ENCODE results near the gene C6orf136.
"Not testable (repeated sequence)": the region's sequence is repeated elsewhere in the genome, so short reads cannot be mapped to it uniquely, and the experiment has no call there.

Gene C6orf136

GRCh38 chr6:30655743-30656094 is 8.8 kb downstream of the C6orf136 start:
- Histone ChIP-seq H3K4me3 (ENCODE audit: insufficient read depth, low read length, poor library complexity, severe bottlenecking) (no peak overlapping the region), H2AFZ (ENCODE audit: low read depth, low read length, severe bottlenecking) (no peak overlapping the region), H4K20me1 (ENCODE audit: low read depth, low read length) (no peaks in the 10 kb centered on the region), H3K9me2 (replicated peaks; ENCODE audit: insufficient read depth, low read length) (no peaks in the 10 kb centered on the region), H3F3A (ENCODE audit: insufficient read depth) (peaks cover 19% of the 10 kb centered on the region), H3K4me2 (ENCODE audit: low read depth, low read length, poor library complexity, severe bottlenecking) (no peak overlapping the region), H3K9ac (ENCODE audit: low read length) (no peak overlapping the region), H3K27ac (ENCODE audit: low read depth, low read length) (no peak overlapping the region), H3K9me3 (ENCODE audit: insufficient read depth, low read length) (no peaks in the 10 kb centered on the region), H3K27me3 (ENCODE audit: low read length) (no peaks in the 10 kb centered on the region), H3K36me3 (ENCODE audit: low read length) (peaks cover 10% of the 10 kb centered on the region; the same call in 1 of the 2 replicates), H3K79me2 (ENCODE audit: insufficient read depth, low read length) (no peaks in the 10 kb centered on the region)
- TF ChIP-seq EZH2phosphoT487 (conservative IDR thresholded peaks at IDR 0.05; ENCODE audit: low read length), result no peak
- no peak for TF ChIP-seq CTCF (IDR thresholded peaks at IDR 0.05; ENCODE audit: insufficient read depth, low read length, poor library complexity, severe bottlenecking)

GRCh38 chr6:30656513-30656912 is 9.6 kb downstream of the C6orf136 start:
- Histone ChIP-seq H3K9me2 (replicated peaks; ENCODE audit: insufficient read depth, low read length) (no peaks in the 10 kb centered on the region), H3K9ac (ENCODE audit: low read length) (no peak overlapping the region), H3K27me3 (ENCODE audit: low read length) (no peaks in the 10 kb centered on the region), H3K4me2 (ENCODE audit: low read depth, low read length, poor library complexity, severe bottlenecking) (no peak overlapping the region), H3K4me3 (ENCODE audit: insufficient read depth, low read length, poor library complexity, severe bottlenecking) (no peak overlapping the region), H3K27ac (ENCODE audit: low read depth, low read length) (no peak overlapping the region), H3F3A (ENCODE audit: insufficient read depth) (peaks cover 16% of the 10 kb centered on the region), H3K79me2 (ENCODE audit: insufficient read depth, low read length) (no peaks in the 10 kb centered on the region), H2AFZ (ENCODE audit: low read depth, low read length, severe bottlenecking) (no peak overlapping the region), H4K20me1 (ENCODE audit: low read depth, low read length) (no peaks in the 10 kb centered on the region), H3K36me3 (ENCODE audit: low read length) (peaks cover 13% of the 10 kb centered on the region; the same call in 1 of the 2 replicates), H3K9me3 (ENCODE audit: insufficient read depth, low read length) (no peaks in the 10 kb centered on the region)
- TF ChIP-seq CTCF (IDR thresholded peaks at IDR 0.05; ENCODE audit: insufficient read depth, low read length, poor library complexity, severe bottlenecking) (no peak), EZH2phosphoT487 (conservative IDR thresholded peaks at IDR 0.05; ENCODE audit: low read length) (no peak)

- H3K27me3 ChIP-seq (ENCODE audit: low read length), result no peaks in the 10 kb centered on the region
- H3K36me3 ChIP-seq (ENCODE audit: low read length), result peaks cover 19% of the 10 kb centered on the region; the same call in 1 of the 2 replicates
- H3K9me3 ChIP-seq (ENCODE audit: insufficient read depth, low read length), result no peaks in the 10 kb centered on the region
- no peak overlapping the region for H2AFZ ChIP-seq (ENCODE audit: low read depth, low read length, severe bottlenecking)
- H3F3A ChIP-seq (ENCODE audit: insufficient read depth), result peaks cover 12% of the 10 kb centered on the region
- H3K9ac ChIP-seq (ENCODE audit: low read length), result no peak overlapping the region
- no peaks in the 10 kb centered on the region for H3K9me2 ChIP-seq (replicated peaks; ENCODE audit: insufficient read depth, low read length)
- no peaks in the 10 kb centered on the region for H3K79me2 ChIP-seq (ENCODE audit: insufficient read depth, low read length)
- no peak overlapping the region for H3K4me3 ChIP-seq (ENCODE audit: insufficient read depth, low read length, poor library complexity, severe bottlenecking)
- no peak overlapping the region for H3K4me2 ChIP-seq (ENCODE audit: low read depth, low read length, poor library complexity, severe bottlenecking)
- H3K27ac ChIP-seq (ENCODE audit: low read depth, low read length), result no peak overlapping the region
- no peaks in the 10 kb centered on the region for H4K20me1 ChIP-seq (ENCODE audit: low read depth, low read length)
- TF ChIP-seq EZH2phosphoT487 (conservative IDR thresholded peaks at IDR 0.05; ENCODE audit: low read length), result no peak
- TF ChIP-seq CTCF (IDR thresholded peaks at IDR 0.05; ENCODE audit: insufficient read depth, low read length, poor library complexity, severe bottlenecking), result no peak
These were observed 10.5 kb downstream of the C6orf136 start for GRCh38 chr6:30657454-30657853.

- H3K4me2 ChIP-seq (ENCODE audit: low read depth, low read length, poor library complexity, severe bottlenecking); H3K27ac ChIP-seq (ENCODE audit: low read depth, low read length); H3K79me2 ChIP-seq (ENCODE audit: insufficient read depth, low read length); H3K9me2 ChIP-seq (replicated peaks; ENCODE audit: insufficient read depth, low read length); H3K4me3 ChIP-seq (ENCODE audit: insufficient read depth, low read length, poor library complexity, severe bottlenecking); H3K27me3 ChIP-seq (ENCODE audit: low read length); H2AFZ ChIP-seq (ENCODE audit: low read depth, low read length, severe bottlenecking); H3K9ac ChIP-seq (ENCODE audit: low read length); H3K9me3 ChIP-seq (ENCODE audit: insufficient read depth, low read length); H3F3A ChIP-seq (ENCODE audit: insufficient read depth); H4K20me1 ChIP-seq (ENCODE audit: low read depth, low read length): not testable (repeated sequence)
- H3K36me3 ChIP-seq (ENCODE audit: low read length), result peaks cover 22% of the 10 kb centered on the region; the same call in 1 of the 2 replicates
These were observed 11.0 kb downstream of the C6orf136 start for GRCh38 chr6:30657922-30658321.
